Lung (tissue), 12 donors: ENCODE data around the gene STX7. TPM values are rescaled to one million over a fixed set of nuclear protein-coding genes. Genes with fewer than 3 reads are reported as not detected.

Source experiments
- ATAC-seq: fragments of 200-7000 bp; cut with Tn5 transposase; one replicate; pipeline ENCODE4 v1.9.1; 2020; ENCODE audit warnings: moderate number of reproducible peaks; ENCODE audit not compliant: insufficient read depth, low FRiP score
- DNase-seq, 3 donors: peaks; one replicate each; pipeline ENCODE4 v3.0.0-alpha.2; 2013 to 2017
- H3K27ac ChIP-seq, 2 donors: one replicate each; pipeline ENCODE4 v1.5.1; 2013; ENCODE audit warnings: mild to moderate bottlenecking in 2 of 2, moderate library complexity in 2 of 2, control low read depth in 1 of 2, inconsistent platforms in 1 of 2, low read depth in 1 of 2, low read length in 1 of 2
- H3K27me3 ChIP-seq, 3 donors: one replicate each; pipeline ENCODE4 v1.5.1; 2013; ENCODE audit warnings: low read length in 2 of 3; ENCODE audit not compliant: control insufficient read depth in 3 of 3, insufficient read depth in 3 of 3
- H3K36me3 ChIP-seq, 4 donors: one replicate each; pipeline ENCODE4 v1.5.1; 2013; ENCODE audit warnings: low read length in 4 of 4, mild to moderate bottlenecking in 1 of 4, moderate library complexity in 1 of 4; ENCODE audit not compliant: control insufficient read depth in 4 of 4, insufficient read depth in 4 of 4
- H3K4me1 ChIP-seq, 5 donors: one replicate each; pipeline ENCODE4 v1.5.1; 2013; ENCODE audit warnings: low read length in 5 of 5, mild to moderate bottlenecking in 2 of 5, moderate library complexity in 1 of 5; ENCODE audit not compliant: control insufficient read depth in 5 of 5, insufficient read depth in 5 of 5
- H3K4me3 ChIP-seq: one replicate; pipeline ENCODE4 v1.5.1; 2013; ENCODE audit warnings: mild to moderate bottlenecking, control low read depth, moderate library complexity
- H3K9ac ChIP-seq, 2 donors: one replicate each; pipeline ENCODE4 v1.5.1; 2013; ENCODE audit warnings: low read length in 2 of 2, control low read depth in 1 of 2; ENCODE audit not compliant: insufficient read depth in 1 of 2
- H3K9me3 ChIP-seq, 4 donors: one replicate each; pipeline ENCODE4 v1.5.1; 2013; ENCODE audit warnings: low read length in 3 of 4, mild to moderate bottlenecking in 1 of 4, moderate library complexity in 1 of 4; ENCODE audit not compliant: control insufficient read depth in 4 of 4, insufficient read depth in 3 of 4
- WGBS, 2 donors: extraction: QIAGEN DNeasy Blood & Tissue Kit; methylation state at CpG; one replicate each; pipeline ENCODE4 v1.1.7; 2013; 5-methylcytosine and 5-hydroxymethylcytosine counted together
- polyA plus RNA-seq, 2 donors: library from polyadenylated mRNA; stranded (reverse); fragments of 200-250 nt; gene quantifications; one replicate each; pipeline ENCODE4 v1.2.1, GENCODE V29; 2013
- total RNA-seq, 2 donors: library from RNA; depleted of rRNA in 1 of 2; stranded (reverse); fragments of >200 nt in 1 of 2; gene quantifications; one replicate each; pipeline ENCODE4 v1.2.1, GENCODE V29; 2014 to 2021
- TF ChIP-seq, protein P1 (sequence below): IDR thresholded peaks from 2 replicates; pipeline ENCODE4 v1.5.1; 2012; ENCODE audit warnings: mild to moderate bottlenecking; ENCODE audit errors: control extremely low read depth, extremely low read depth
- donor health status: control.
- donor health status: control.
- donor health status: Bipolar disorder and iron deficiency.
- donor health status: healthy.
- donor health status: DM: yes; HTN: yes; CAD: no.

STX7 gene
- total and polyA plus RNA-seq, 4 donors, result 14.8 to 84.8 (median 50.2) TPM

GRCh38 chr6:132465530-132466485 is 47.1 kb downstream of the STX7 start:
- no peak overlapping the region for H3K27ac ChIP-seq
- ATAC-seq (no peak), DNase-seq (no peak)
- 68 to 69% methylated on average over 5 of the region's 5 CpGs for WGBS, 2 donors
- TF ChIP-seq, protein P1, sequence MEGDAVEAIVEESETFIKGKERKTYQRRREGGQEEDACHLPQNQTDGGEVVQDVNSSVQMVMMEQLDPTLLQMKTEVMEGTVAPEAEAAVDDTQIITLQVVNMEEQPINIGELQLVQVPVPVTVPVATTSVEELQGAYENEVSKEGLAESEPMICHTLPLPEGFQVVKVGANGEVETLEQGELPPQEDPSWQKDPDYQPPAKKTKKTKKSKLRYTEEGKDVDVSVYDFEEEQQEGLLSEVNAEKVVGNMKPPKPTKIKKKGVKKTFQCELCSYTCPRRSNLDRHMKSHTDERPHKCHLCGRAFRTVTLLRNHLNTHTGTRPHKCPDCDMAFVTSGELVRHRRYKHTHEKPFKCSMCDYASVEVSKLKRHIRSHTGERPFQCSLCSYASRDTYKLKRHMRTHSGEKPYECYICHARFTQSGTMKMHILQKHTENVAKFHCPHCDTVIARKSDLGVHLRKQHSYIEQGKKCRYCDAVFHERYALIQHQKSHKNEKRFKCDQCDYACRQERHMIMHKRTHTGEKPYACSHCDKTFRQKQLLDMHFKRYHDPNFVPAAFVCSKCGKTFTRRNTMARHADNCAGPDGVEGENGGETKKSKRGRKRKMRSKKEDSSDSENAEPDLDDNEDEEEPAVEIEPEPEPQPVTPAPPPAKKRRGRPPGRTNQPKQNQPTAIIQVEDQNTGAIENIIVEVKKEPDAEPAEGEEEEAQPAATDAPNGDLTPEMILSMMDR, result no peak
- peaks cover 0 to 9% (median 0%) of the 10 kb centered on the region in 5 donors for H3K4me1 ChIP-seq
- no peaks in the 10 kb centered on the region for H3K9me3 ChIP-seq
- H3K4me3 ChIP-seq, result no peak overlapping the region
- H3K27me3 ChIP-seq, result no peaks in the 10 kb centered on the region
- H3K9ac ChIP-seq, result no peak overlapping the region
- peaks cover 16 to 40% (median 24%) of the 10 kb centered on the region in 4 donors for H3K36me3 ChIP-seq

- Histone ChIP-seq H3K9ac (no peak overlapping the region), H3K27me3 (no peaks in the 10 kb centered on the region), H3K4me1 (peaks cover 0 to 9% (median 0%) of the 10 kb centered on the region in 5 donors), H3K36me3 (peaks cover 15 to 38% (median 23%) of the 10 kb centered on the region in 4 donors), H3K4me3 (no peak overlapping the region), H3K9me3 (no peaks in the 10 kb centered on the region), H3K27ac (no peak overlapping the region)
- DNase-seq (no peak), ATAC-seq (no peak)
- TF ChIP-seq, protein P1, result no peak
- WGBS, 2 donors, result 87 to 92% methylated on average over 5 of the region's 5 CpGs
These were observed 48.2 kb downstream of the STX7 start for GRCh38 chr6:132464538-132465256.

DNA sequence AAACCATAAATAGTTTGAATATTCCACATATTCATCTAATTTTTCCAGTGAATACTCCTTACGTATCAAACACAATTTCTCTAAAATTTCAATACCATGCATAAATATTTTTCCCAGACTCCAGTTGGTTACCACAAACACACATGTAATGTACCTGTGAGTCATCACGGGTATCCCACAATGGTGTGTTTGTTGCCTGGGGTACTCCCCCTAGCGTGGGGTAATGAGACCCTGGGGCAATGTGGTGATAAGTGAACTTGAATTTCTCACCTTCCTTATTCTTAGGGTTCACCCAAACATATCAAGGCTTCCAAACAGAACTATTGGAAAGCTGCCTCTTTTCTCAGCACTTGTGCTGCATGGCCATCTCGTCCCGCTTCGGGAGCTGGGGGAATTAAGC is 51.0 kb downstream of the STX7 start:
- 97% methylated on average over 6 of the region's 6 CpGs for WGBS, 2 donors

More for the DNA sequence above, 51.0 kb downstream of the STX7 start:
- H3K36me3 ChIP-seq, result peaks cover 11 to 39% (median 24%) of the 10 kb centered on the region in 4 donors
- no peak overlapping the region for H3K4me3 ChIP-seq
- no peak overlapping the region for H3K9ac ChIP-seq
- ATAC-seq (no peak), DNase-seq (no peak)
- no peaks in the 10 kb centered on the region for H3K27me3 ChIP-seq
- no peaks in the 10 kb centered on the region for H3K9me3 ChIP-seq
- H3K4me1 ChIP-seq, result peaks cover 0 to 6% (median 0%) of the 10 kb centered on the region in 5 donors
- H3K27ac ChIP-seq, result no peak overlapping the region
- TF ChIP-seq, protein P1, result no peak
